GM18505 (cell line): ENCODE measurements around the gene SLC22A17.

Experiments
- ATAC-seq: cut with Tn5 transposase; IDR thresholded peaks from one replicate; pipeline ENCODE4 v1.9.1; 2021; ENCODE audit not compliant: unreplicated experiment
- POLR2A ChIP-seq: IDR thresholded peaks from 4 replicates; pipeline ENCODE4 v1.6.1; 2011; ENCODE audit warnings: borderline replicate concordance; ENCODE audit not compliant: insufficient read depth, insufficient read length; ENCODE audit errors: extremely low read depth

The SLC22A17 gene

GRCh38 chr14:23297096-23297495 lies 55.6 kb downstream of the SLC22A17 start:
- ATAC-seq, result no peak
- no peak for TF ChIP-seq POLR2A
